Activated gamma-delta T cell treated with Interleukin-2 at 50 U/mL for 16 hours (primary cell): ENCODE measurements around the gene GNG7.
"Not testable (repeated sequence)": the region's sequence is repeated elsewhere in the genome, so short reads cannot be mapped to it uniquely, and the experiment has no call there.

Experiments used
- DNase-seq: peaks from one replicate; pipeline ENCODE4 v3.0.0-alpha.2; 2020

Gene GNG7

DNA sequence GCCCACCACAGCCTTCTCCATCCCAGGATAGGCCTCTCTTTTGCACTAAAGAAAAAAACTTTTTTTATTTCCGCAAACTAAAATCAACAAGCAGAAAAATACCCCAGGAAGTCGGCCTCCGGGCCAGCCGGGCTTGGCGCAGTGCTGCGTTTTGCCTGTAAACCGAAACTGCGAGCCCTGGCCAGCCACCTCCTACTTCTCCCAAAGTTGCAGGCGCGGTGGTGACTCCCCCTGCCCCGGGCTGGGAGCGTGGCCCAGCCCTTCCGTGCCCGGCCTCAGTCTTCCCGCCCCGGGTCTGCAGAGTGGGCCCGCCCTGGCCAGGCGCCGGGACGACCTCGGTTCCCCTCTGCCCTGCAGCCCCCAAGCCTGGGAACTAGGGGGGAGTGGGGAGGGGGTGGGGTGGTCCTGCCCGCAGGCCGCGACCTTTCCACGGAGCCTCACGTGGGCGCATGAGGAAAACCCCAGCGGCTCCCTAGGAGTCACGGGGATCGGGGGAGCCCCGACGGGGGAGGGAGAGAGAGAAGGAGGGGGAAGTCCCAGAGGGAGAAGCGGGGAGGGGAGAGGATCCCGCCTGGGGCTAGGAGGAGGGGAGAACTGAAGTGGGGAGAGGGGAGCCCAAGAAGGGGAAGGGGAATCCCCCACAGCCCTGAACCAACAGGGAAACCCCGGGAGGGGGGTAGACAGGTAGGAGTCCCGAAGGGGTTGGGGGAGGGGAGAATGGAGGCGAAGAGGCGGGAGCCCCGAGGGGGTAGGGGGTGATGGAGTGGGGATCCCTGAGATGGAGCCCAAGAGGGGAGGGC, 223.5 kb downstream of the GNG7 start:
- peak; percentile 63 for DNase-seq

DNA sequence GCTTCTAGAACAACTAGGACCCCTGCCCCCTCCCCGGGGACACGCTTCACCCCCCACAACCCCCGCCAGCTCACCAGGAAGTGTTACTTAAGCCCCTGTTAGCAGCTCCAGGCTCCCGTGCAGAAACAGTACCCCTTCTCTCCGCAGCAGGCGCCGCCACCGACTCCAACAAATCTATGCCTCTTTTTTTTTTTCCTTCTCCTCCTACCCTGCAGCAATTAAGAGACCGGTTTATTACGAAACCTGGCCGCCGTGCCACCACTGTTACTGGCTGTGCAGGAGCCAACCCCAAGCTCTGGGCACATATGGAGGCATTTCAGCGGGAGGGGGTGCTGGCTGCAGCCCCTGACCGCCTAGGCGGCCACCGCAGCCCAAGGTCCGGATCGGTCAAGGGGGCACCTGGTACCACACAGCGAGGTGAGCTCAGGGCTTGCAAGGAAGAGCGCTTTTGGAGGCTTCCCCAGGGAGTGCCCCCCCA, 224.2 kb downstream of the GNG7 start:
- DNase-seq = peak; percentile 50

DNA sequence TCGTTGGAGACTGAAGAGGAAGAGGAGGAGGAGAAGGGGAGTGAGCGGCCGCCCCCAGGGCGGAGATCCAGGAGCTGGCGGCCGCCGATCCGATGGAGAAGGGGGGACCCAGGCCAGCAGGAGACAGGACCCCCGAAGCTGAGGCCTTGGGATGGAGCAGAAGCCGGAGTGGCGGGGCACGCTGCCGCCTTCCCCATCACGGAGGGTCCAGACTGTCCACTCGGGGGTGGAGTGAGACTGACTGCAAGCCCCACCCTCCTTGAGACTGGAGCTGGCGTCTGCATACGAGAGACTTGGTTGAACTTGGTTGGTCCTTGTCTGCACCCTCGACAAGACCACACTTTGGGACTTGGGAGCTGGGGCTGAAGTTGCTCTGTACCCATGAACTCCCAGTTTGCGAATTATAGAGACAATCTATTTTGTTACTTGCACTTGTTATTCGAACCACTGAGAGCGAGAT, 224.7 kb downstream of the GNG7 start:
- DNase-seq = no peak

DNA sequence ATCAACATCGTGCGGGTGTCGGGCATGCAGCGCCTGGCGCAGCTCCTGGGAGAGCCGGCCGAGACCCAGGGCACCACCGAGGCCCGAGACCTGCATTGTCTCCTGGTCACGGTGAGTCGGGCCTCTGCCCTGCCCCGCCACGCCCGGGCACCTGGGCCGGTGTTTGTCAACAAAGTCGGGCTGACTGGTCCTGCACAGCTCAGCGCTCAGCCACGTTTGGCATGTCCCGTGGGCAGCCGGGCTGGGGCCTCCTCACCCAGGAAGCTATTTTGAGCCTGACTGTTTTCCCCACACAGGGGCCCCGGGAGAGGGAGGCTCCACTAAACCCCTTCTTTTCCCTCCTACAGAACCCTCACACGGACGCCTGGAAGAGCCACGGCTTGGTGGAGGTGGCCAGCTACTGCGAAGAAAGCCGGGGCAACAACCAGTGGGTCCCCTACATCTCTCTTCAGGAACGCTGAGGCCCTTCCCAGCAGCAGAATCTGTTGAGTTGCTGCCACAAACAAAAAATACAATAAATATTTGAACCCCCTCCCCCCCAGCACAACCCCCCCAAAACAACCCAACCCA, 225.3 kb downstream of the GNG7 start:
- DNase-seq = no peak

DNA sequence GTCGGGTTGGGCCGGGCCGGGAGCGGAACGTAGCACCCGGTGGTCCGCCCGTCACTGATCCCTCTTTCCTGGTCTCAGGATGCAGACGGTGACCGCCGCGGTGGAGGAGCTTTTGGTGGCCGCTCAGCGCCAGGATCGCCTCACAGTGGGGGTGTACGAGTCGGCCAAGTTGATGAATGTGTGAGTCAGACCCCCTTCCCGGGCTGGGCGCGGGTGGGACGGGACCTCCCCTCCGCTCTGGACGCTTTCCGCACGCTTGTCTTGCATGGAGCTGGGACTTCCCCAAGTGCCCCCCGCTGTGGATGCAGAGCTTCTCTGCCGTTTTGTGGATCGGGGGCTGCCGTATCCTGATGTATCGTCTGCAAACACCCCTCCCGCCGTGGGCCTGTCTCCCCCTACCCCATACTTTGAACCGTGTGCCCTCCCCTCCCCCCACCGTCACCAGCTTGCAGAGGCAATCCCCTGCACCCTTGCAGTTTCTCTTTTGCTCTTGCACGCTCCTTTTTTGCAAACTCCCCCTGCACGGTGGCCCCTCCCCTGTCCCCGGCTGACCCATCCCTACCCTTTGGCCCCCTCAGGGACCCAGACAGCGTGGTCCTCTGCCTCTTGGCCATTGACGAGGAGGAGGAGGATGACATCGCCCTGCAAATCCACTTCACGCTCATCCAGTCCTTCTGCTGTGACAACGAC, 225.9 kb downstream of the GNG7 start:
- peak; percentile 57 for DNase-seq

DNA sequence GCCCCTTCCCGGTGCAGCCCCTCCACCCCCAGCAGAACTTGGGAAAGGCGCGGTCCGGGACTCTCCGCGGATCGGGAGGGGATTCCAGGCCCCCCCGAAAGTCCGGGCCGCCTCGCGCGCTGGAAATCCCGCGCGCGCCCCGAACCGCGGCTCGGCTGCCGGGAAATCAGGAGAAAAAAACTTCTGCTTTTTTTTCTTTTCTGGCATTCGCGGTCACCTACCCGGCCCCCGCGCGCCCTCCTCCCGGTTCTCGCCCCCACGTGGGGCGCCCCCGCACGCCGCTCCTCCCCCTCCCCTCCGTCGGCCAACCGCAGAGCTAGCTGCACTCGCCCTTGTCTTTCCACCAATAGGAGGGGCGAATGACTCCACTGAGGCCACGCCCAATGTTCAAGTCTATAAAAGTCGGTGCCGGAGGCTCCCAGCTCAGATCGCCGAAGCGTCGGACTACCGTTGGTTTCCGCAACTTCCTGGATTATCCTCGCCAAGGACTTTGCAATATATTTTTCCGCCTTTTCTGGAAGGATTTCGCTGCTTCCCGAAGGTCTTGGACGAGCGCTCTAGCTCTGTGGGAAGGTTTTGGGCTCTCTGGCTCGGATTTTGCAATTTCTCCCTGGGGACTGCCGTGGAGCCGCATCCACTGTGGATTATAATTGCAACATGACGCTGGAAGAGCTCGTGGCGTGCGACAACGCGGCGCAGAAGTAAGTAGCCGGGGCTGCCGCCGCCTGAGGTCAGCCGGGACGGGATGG, 226.6 kb downstream of the GNG7 start, which contains the start of gene GADD45B:
GADD45B (plus strand) TSS at position 426 of the 749 bp plus-strand sequence; CDS start at position 658, 232 bp downstream.
- DNase-seq = peak; percentile 98

DNA sequence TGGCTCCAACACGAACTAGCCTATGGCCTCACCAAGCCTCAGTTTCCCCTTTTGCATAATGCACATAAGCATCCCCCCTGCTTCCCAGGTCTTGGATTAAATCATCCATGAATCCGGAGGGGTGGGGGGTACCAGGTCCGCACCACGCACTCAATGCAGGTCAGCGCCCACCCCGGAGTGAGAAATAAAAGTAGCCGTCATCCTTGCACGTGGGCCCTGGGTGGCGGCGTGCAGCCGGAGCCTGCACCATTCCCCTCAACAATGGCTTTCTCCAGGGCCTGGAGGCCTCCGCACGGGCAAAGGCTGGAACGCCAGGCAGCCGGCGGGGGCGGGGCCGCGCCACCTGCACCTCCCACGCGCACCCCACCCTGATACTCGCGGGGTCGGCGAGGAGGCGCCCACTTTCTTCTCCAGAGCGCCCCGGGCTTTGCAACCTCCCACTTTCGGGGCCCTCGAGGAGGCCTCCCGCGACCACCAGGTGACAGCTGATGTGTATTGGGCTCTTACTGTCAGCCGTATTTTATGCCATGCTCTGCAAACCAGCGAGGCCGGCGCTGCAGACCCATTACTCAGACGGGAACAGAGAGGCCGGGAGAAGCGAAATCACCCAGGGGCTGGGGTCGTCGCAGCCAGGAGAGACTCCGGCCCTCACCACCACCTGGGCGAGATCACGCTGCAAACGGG, 227.3 kb downstream of the GNG7 start:
- DNase-seq = peak; percentile 45

DNA sequence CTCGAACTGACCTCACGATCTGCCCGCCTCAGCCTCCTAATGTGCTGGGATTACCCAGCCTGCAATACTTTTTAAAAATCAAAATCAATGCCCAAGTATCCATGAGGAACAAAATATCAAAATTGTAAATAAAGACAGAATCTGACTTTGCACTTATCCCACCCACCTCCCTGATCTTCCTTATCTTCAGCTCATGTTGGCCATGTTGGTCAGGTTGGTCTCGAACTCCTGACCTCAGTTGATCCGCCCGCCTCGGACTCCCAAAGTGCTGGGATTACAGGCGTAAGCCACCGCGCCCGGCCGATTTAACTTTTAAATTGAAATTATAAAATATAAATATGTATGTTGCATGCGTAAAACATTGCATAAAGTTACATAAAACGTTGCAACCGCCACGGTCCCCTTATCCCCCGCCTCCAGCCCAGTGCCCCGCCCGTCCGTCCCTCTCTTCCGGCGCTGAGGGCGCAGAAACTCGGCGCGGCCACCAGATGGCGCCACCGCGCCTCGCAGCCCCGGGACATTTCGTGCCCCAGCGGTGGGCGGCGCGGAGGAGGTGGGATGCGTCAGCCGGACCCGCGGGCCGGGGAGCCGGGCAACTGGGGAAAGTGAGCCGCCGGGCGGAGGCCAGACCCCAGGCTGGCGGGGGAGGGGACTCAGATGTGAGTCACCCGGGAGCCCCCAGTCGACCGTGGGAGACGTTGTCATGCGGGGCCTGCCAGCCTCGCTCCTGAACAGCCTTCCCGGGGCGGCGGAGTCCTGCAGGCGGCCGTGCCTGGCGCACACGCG, 228.1 kb downstream of the GNG7 start:
- peak; percentile 82 for DNase-seq

DNA sequence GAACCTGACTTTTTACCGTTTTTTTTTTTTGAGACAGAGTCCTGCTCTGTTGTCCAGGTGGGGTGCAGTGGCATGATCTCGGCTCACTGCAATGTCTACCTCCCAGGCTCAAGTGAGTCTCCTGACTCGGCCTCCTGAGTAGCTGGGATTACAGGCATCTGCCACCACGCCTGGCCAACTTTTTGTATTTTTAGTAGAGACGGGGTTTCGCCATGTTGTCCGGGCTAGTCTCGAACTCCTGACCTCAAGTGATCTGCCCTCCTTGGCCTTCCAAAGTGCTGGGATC, 232.6 kb downstream of the GNG7 start:
- not testable (repeated sequence) for DNase-seq

DNA sequence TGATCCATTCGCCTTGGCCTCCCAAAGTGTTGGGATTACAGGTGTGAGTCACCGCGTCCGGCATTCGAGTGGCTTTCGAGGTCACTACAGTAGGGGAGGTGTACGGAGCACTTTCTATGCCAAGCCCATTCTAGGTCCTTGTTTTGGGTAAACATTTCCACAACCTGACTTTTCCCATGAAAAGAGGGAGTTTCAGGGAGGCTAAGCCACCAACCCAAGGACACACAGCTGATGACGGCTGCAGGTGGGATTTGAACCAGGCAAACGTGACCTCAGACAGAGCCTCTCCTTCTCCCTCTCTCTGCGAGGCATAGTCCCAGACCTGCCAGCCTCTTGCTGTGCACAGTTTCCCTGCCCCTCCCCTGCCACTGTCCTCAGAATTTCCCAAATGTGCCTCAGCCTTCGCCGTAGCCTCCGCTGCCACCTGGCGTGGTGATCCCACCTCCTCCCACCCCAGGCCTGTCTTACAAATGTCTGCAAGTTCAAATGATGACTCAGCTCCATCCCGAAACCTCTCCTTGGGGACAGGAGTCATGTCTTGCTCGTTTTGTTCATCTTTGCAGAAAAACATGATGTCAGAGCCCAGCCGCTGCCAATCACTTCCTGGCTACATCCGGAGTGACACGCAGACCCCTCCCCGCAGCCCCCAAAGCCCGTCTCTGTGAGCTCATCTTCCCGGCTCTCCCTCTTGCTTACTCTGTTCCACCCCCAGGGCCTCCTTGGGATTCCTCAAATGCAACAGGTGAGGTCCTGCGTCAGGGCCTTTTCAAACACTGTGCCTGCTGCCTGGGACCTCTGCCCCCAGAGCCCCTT, 233.2 kb downstream of the GNG7 start:
- DNase-seq = no peak

DNA sequence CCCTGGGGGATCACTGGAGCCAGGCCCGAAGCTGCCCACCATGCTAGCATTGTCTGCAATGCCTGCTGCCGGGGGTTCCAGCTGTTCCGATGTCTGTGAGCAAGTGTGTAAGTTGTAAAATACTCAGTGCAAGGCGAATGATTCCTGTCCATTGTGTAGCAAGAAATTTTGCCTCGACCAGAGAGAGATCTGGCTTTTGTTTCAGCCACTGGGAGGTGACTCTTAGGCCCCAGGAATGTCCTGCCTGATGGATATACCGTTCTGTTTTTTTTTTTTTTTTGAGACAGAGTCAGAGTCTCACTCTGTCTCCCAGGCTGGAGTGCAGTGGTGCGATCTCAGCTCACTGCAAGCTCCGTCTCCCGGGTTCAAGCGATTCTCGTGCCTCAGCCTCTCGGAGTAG, 233.9 kb downstream of the GNG7 start:
- DNase-seq = no peak

DNA sequence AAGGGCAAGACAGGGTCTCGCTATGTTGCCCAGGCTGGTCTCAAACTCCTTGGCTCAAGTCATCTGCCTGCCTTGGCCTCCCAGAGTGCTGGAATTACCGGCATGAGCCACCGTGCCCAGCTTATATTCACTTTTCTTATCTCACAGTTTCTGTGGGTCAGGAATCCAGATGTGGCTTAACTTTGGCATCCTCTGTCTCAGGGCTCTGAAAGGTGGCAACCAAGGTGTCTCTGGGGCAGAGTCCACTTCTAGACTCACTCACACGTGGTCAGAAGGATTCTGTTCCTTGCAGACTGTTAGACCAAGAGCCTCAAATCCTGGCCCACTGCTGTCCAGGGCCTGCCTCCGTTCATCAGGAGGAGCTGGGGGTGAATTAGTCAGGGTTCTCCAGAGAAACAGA, 238.1 kb downstream of the GNG7 start:
- no peak for DNase-seq

DNA sequence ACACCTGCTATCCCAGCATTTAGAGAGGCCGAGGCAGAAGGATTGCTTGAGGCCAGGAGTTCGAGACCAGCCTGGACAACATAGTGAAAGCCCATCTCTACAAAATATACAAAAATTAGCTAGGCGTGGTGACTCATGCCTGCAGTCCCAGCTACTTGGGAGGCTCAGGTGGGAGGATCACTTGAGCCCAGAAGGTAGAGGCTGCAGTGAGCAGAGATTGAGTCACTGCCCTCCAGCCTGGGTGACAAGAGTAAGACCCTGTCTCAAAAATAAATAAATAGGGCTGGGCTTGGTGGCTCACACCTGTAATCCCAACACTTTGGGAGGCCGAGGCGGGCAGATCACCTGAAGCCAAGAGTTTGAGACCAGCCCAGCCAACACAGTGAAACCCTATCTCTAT, 238.8 kb downstream of the GNG7 start:
- not testable (repeated sequence) for DNase-seq

DNA sequence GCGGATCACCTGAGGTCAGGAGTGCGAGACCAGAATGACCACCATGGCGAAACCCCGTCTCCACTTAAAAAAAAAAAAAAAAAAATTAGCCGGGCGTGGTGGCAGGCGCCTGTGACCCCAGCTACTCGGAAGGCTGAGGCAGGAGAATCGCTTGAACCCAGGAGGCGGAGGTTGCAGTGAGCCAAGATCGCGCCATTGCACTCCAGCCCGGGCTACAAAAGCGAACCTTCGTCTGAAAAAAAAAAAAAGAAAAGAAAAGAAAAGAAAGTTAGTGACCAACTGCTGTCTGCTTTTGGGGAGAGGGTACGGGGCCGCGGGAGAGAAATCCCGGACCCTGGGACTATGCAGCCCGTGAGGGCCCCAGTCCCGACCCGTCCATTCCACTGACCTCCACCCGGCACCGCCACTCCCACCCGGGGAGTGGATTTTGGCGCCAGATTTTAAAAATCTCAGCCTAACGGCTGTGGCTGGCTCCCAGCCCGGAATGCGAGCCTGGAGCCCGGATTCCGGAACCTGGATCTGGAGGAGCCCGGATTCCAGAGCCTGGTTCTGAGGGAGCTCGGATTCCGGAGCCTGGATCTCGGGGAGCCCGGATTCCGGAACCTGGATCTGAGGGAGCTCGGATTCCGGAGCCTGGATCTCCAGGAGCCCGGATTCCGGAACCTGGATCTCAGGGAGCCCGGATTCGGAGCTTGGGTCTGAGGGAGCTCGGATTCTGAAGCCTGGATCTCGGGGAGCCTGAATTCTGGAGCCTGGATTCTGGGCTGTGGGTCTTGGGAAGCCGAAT, 239.7 kb downstream of the GNG7 start:
- no peak for DNase-seq

DNA sequence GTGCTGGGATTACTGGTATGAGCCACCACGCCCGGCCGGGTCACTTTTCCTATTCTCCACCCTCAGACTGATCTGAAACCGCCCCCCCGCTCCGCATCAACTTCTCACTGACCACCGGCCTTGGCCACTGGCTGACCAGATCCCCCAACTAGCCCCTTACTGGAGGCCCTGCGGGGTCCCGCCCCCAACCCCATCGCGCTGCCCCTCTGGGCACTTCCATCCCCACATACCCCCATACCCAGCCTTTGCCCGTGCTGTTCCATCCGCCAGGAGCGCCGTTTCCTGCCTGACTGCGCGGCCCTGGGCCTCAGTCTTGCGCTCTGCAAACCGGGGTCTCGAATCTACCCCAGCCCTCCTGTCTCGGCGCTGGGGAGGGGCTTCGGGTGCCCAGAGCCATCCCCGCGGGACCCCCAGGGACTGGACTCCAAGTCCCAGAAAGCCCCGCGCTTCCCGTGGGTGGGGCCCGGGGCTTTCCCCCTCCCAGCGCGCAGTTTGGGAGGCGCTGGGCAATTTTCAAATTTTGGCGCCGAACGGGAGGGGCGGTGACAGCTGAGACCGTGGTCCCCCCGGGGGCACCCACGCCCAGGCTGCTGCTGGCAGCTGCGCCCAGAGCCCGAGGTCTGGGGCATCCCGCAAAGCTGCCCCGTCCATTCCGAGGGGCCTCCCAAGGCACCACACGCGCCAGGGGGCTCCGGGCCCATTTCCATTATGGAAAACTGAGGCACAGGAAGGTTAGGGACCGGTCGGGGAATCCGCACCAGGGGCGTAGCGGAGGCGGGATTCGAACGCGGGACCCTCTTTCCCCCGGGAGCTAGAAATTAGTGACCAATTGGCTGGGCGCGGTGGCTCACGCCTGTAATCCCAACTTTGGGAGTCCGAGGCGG, 240.5 kb downstream of the GNG7 start:
- DNase-seq = peak; percentile 39
